Measurements from ENCODE around the gene WDR44. TPM values are rescaled to one million over a fixed set of nuclear protein-coding genes. Genes with fewer than 3 reads are reported as not detected.

The WDR44 gene
- total RNA-seq, 2 experiments from 2014 or later: 9.9 to 10.2 TPM

GRCh38 chrX:118499295-118499694 lies 153.4 kb downstream of the WDR44 start:
- ATAC-seq (no peak), DNase-seq (no peak)
- intact Hi-C loops (cut with micrococcal nuclease): loop anchor here (5.0 kb wide), 1 partner anchor 38 kb away; no protein-coding TSS in a partner anchor
- POLR2A ChIA-PET: interaction anchor here (0.6 kb wide), 1 partner anchor 13 kb away, joined by 3 read pairs; no protein-coding TSS in a partner anchor
- TF ChIP-seq CTCF (IDR thresholded peaks at IDR 0.05): no peak
- peaks cover 47% of the 10 kb centered on the region for H3K4me1 Mint-ChIP-seq (ENCODE audit: low read depth)
- peaks cover 19% of the 10 kb centered on the region for H3K36me3 Mint-ChIP-seq (ENCODE audit: low read depth)
- peak overlapping the region; percentile 98 for H3K27ac Mint-ChIP-seq
- peak overlapping the region; percentile 37 for H3K4me3 Mint-ChIP-seq
- no peaks in the 10 kb centered on the region for H3K27me3 Mint-ChIP-seq
- CTCF ChIA-PET: interaction anchor here (1.1 to 1.9 kb wide), 3 partner anchors 8 to 61 kb away, joined by 3 to 5 read pairs (median 4); no protein-coding TSS in a partner anchor
- H3K9me3 Mint-ChIP-seq: no peaks in the 10 kb centered on the region

Small RNAs within 50 kb of the gene (microRNA-seq; reads per million reads assigned to microRNA genes)
- 17.9 reads per million, percentile 43 among the genes with 10 or more reads in this experiment for gene MIR1277 (ENCODE audit: borderline microRNAs expressed, borderline replicate concordance)

Other genes starting within 250 kb of the WDR44 start
- 1 to 10 TPM; 2.2 to 2.8 TPM for gene KLHL13, start 229.3 kb upstream of the WDR44 start, total RNA-seq
- gene DOCK11, start 149.7 kb downstream of the WDR44 start, total RNA-seq: 10 to 100 TPM; 45.1 to 49.5 TPM